SK-N-SH (cell line): ENCODE data around the gene SPACA7. TPM values are rescaled to one million over a fixed set of nuclear protein-coding genes. Genes with fewer than 3 reads are reported as not detected.

ENCODE experiments used
- CTCF ChIA-PET: fragments of 300-600, 350-600 bp; formaldehyde crosslinking; extraction: SDS; loops from one replicate; lab custom pipeline; 2021; lab: Yijun Ruan, JAX
- POLR2A ChIA-PET: fragments of 350-600 bp; sonication (Branson Sonifier 250); formaldehyde crosslinking; extraction: SDS; loops from one replicate; lab custom pipeline; 2020; ENCODE audit warnings: antibody characterized with exemption, inconsistent platforms; lab: Yijun Ruan, JAX
- DNase-seq: peaks from one replicate; pipeline ENCODE4 v3.0.0; 2012
- H2AFZ ChIP-seq: fragments of 200-600 bp; sonication (generic); 2 replicates; pipeline ENCODE4 v1.8.1; 2016; ENCODE audit warnings: antibody characterized with exemption, mild to moderate bottlenecking, low read depth
- H3F3A ChIP-seq: fragments of 200-600 bp; sonication (generic); replicated peaks from 2 replicates; pipeline ENCODE3; 2016; ENCODE audit warnings: antibody characterized with exemption, mild to moderate bottlenecking; ENCODE audit not compliant: insufficient read depth
- H3K27ac ChIP-seq, 2 experiments: fragments of 200-500 bp in 1 of 2; fragments of 200-600 bp in 1 of 2; sonication (Bioruptor generic) in 1 of 2; sonication (generic), shearing (Covaris generic) in 1 of 2; 2 replicates each; pipeline versions ENCODE4 v1.5.1 to v1.6.1; 2014 to 2016; ENCODE audit warnings: low read depth in 2 of 2, inconsistent platforms in 1 of 2, low read length in 1 of 2, mild to moderate bottlenecking in 1 of 2, mixed read lengths in 1 of 2
- H3K27me3 ChIP-seq: fragments of 200-600 bp; sonication (generic), shearing (Covaris generic); 2 replicates; pipeline ENCODE4 v1.6.1; 2016; ENCODE audit warnings: mixed run types; ENCODE audit not compliant: insufficient read depth
- H3K36me3 ChIP-seq, 2 experiments: fragments of 200-500 bp in 1 of 2; fragments of 200-600 bp in 1 of 2; sonication (Bioruptor generic) in 1 of 2; sonication (generic) in 1 of 2; replicated peaks in 1 of 2; 2 replicates each; pipeline versions ENCODE3 to v1.5.1; 2014 to 2016; ENCODE audit warnings: low read length in 1 of 2, mild to moderate bottlenecking in 1 of 2; ENCODE audit not compliant: insufficient read depth in 2 of 2, control insufficient read depth in 1 of 2
- H3K4me1 ChIP-seq, 2 experiments: fragments of 200-500 bp in 1 of 2; fragments of 200-600 bp in 1 of 2; sonication (Bioruptor generic) in 1 of 2; sonication (generic), shearing (Covaris generic) in 1 of 2; 2 replicates each; pipeline versions ENCODE4 v1.5.1 to v1.6.1; 2014 to 2016; ENCODE audit warnings: low read depth in 1 of 2, low read length in 1 of 2, mixed run types in 1 of 2; ENCODE audit not compliant: insufficient read depth in 2 of 2, control insufficient read depth in 1 of 2
- H3K4me2 ChIP-seq: fragments of 200-600 bp; sonication (generic), shearing (Covaris generic); 2 replicates; pipeline ENCODE4 v1.6.1; 2017; ENCODE audit warnings: mixed run types
- H3K4me3 ChIP-seq, 2 experiments: fragments of 200-500 bp in 1 of 2; fragments of 200-600 bp in 1 of 2; sonication (Bioruptor generic) in 1 of 2; sonication (generic), shearing (Covaris generic) in 1 of 2; 2 replicates each; pipeline versions ENCODE4 v1.5.1 to v1.8.1; 2014 to 2016; ENCODE audit warnings: low read depth in 2 of 2, inconsistent platforms in 1 of 2, low read length in 1 of 2, mild to moderate bottlenecking in 1 of 2, mixed read lengths in 1 of 2, moderate library complexity in 1 of 2
- H3K79me2 ChIP-seq: fragments of 200-600 bp; sonication (generic); 2 replicates; pipeline ENCODE4 v1.8.1; 2017; ENCODE audit warnings: mild to moderate bottlenecking; ENCODE audit not compliant: insufficient read depth
- H3K9ac ChIP-seq: fragments of 200-600 bp; sonication (generic); 2 replicates; pipeline ENCODE4 v1.6.1; 2017; ENCODE audit warnings: mixed run types
- H3K9me2 ChIP-seq: fragments of 200-600 bp; sonication (generic); 2 replicates; pipeline ENCODE4 v1.6.1; 2017; ENCODE audit warnings: mixed run types
- H3K9me3 ChIP-seq: fragments of 200-600 bp; sonication (generic); 2 replicates; pipeline ENCODE4 v1.6.1; 2017; ENCODE audit warnings: mixed run types, mild to moderate bottlenecking, moderate library complexity
- H4K20me1 ChIP-seq: fragments of 200-600 bp; sonication (generic); 2 replicates; pipeline ENCODE4 v1.6.1; 2017; ENCODE audit warnings: mild to moderate bottlenecking, mixed run types; ENCODE audit not compliant: insufficient read depth
- EZH2phosphoT487 ChIP-seq: fragments of 200-600 bp; sonication (generic); IDR thresholded peaks from 2 replicates; pipeline ENCODE4 v1.6.1; 2017; ENCODE audit warnings: low read depth, mixed run types, mild to moderate bottlenecking, antibody characterized with exemption, moderate library complexity, borderline replicate concordance
- FOSL2 ChIP-seq: IDR thresholded peaks from 2 replicates; pipeline ENCODE4 v1.4.0; 2012; ENCODE audit warnings: low read depth, mild to moderate bottlenecking, moderate library complexity, borderline replicate concordance
- FOXM1 ChIP-seq: IDR thresholded peaks from 2 replicates; pipeline ENCODE4 v1.4.0; 2012; ENCODE audit warnings: low read depth, mild to moderate bottlenecking
- GATA2 ChIP-seq: sonication (generic); formaldehyde crosslinking; IDR thresholded peaks from 2 replicates; pipeline ENCODE4 v1.5.0; 2020; ENCODE audit warnings: mild to moderate bottlenecking, missing genetic modification reagents
- NRF1 ChIP-seq: IDR thresholded peaks from 2 replicates; pipeline ENCODE4 v1.6.1; 2012; ENCODE audit warnings: low read depth, mild to moderate bottlenecking, low read length
- SIN3A ChIP-seq: IDR thresholded peaks from 2 replicates; pipeline ENCODE4 v1.6.1; 2012; ENCODE audit warnings: low read depth, mild to moderate bottlenecking, low read length, moderate library complexity, borderline replicate concordance
- SMC3 ChIP-seq: IDR thresholded peaks from 2 replicates; pipeline ENCODE4 v1.6.1; 2012; ENCODE audit warnings: low read depth, low read length, improper control_type of control experiment
- TAF1 ChIP-seq: IDR thresholded peaks from 2 replicates; pipeline ENCODE4 v1.6.1; 2012; ENCODE audit warnings: low read depth, mild to moderate bottlenecking, low read length, moderate library complexity, borderline replicate concordance
- TCF12 ChIP-seq: IDR thresholded peaks from 2 replicates; pipeline ENCODE4 v1.4.0; 2012
- TEAD4 ChIP-seq: IDR thresholded peaks from 2 replicates; pipeline ENCODE4 v1.4.0; 2012; ENCODE audit warnings: mild to moderate bottlenecking, borderline replicate concordance; ENCODE audit not compliant: insufficient read depth
- YY1 ChIP-seq: IDR thresholded peaks from 2 replicates; pipeline ENCODE4 v1.4.0; 2012; ENCODE audit warnings: low read depth, mild to moderate bottlenecking
- WGBS: methylation state at CpG from one replicate; pipeline ENCODE4 v1.1.6; 2017; ENCODE audit warnings: low lambda C conversion rate; 5-methylcytosine and 5-hydroxymethylcytosine counted together
- polyA plus RNA-seq, 3 experiments: library from polyadenylated mRNA; depleted of rRNA; stranded (reverse); fragments of >200 nt; gene quantifications; 2 replicates each; pipeline ENCODE4 v1.2.3, GENCODE V29; 2012
- TF ChIP-seq, protein P1 (sequence below): IDR thresholded peaks from 2 replicates; pipeline ENCODE4; 2012
- TF ChIP-seq, protein P2 (sequence below): IDR thresholded peaks from 2 replicates; pipeline ENCODE4 v1.4.0; 2012; ENCODE audit warnings: low read depth
- TF ChIP-seq, protein P3 (sequence below): fragments of 200-600 bp; sonication (generic); IDR thresholded peaks from 2 replicates; pipeline ENCODE4 v1.6.1; 2017; ENCODE audit warnings: antibody characterized with exemption, mild to moderate bottlenecking, moderate library complexity
- TF ChIP-seq, protein P4 (sequence below): IDR thresholded peaks from 2 replicates; pipeline ENCODE4 v1.4.0; 2012; ENCODE audit warnings: low read depth, borderline replicate concordance

SPACA7 gene
- polyA plus RNA-seq, 1 of the 3 experiments (the other 2 are of a cell fraction): not detected

DNA sequence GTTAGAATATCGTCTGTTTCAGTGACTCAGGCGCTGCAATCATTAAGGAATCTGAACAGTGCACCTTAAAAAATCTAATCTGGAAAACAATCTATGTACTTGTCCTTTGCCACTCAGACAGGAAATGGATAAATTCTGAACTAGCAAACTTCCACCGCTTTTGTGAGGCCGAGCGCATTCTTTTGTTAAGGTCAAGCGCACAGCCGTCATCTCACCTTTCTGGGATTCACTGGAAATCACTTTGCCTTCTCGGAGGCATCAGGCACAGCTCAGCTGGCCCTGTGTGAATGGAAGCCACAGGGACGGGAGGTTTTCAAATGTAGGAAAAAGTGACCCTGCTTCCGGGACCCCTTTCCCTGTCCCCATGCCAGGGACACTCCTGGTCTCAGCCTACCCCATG is 28.2 kb upstream of the SPACA7 start:
- Histone ChIP-seq H3K4me3 (no peak overlapping the region), H3K4me2 (no peak overlapping the region), H3F3A (no peaks in the 10 kb centered on the region), H3K27ac (no peak overlapping the region), H3K9ac (no peak overlapping the region), H4K20me1 (no peaks in the 10 kb centered on the region), H2AFZ (no peak overlapping the region), H3K36me3 (no peaks in the 10 kb centered on the region), H3K9me2 (no peaks in the 10 kb centered on the region), H3K9me3 (no peaks in the 10 kb centered on the region), H3K27me3 (peaks cover 48% of the 10 kb centered on the region), H3K79me2 (no peaks in the 10 kb centered on the region), H3K4me1 (no peaks in the 10 kb centered on the region; a peak in 1 of 4 replicates)
- POLR2A ChIA-PET: no interaction called here
- no peak for DNase-seq
- 30% methylated on average over 10 of the region's 10 CpGs for WGBS
- CTCF ChIA-PET: no interaction called here
- TF ChIP-seq EZH2phosphoT487 (no peak), YY1 (no peak), TEAD4 (no peak), FOXM1 (no peak), TAF1 (no peak), SIN3A (no peak), TCF12 (no peak), SMC3 (no peak), FOSL2 (no peak), GATA2 (no peak)
- TF ChIP-seq, protein P1, sequence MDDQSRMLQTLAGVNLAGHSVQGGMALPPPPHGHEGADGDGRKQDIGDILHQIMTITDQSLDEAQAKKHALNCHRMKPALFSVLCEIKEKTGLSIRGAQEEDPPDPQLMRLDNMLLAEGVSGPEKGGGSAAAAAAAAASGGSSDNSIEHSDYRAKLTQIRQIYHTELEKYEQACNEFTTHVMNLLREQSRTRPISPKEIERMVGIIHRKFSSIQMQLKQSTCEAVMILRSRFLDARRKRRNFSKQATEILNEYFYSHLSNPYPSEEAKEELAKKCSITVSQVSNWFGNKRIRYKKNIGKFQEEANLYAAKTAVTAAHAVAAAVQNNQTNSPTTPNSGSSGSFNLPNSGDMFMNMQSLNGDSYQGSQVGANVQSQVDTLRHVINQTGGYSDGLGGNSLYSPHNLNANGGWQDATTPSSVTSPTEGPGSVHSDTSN: no peak
- TF ChIP-seq, protein P2, sequence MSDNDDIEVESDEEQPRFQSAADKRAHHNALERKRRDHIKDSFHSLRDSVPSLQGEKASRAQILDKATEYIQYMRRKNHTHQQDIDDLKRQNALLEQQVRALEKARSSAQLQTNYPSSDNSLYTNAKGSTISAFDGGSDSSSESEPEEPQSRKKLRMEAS: no peak

DNA sequence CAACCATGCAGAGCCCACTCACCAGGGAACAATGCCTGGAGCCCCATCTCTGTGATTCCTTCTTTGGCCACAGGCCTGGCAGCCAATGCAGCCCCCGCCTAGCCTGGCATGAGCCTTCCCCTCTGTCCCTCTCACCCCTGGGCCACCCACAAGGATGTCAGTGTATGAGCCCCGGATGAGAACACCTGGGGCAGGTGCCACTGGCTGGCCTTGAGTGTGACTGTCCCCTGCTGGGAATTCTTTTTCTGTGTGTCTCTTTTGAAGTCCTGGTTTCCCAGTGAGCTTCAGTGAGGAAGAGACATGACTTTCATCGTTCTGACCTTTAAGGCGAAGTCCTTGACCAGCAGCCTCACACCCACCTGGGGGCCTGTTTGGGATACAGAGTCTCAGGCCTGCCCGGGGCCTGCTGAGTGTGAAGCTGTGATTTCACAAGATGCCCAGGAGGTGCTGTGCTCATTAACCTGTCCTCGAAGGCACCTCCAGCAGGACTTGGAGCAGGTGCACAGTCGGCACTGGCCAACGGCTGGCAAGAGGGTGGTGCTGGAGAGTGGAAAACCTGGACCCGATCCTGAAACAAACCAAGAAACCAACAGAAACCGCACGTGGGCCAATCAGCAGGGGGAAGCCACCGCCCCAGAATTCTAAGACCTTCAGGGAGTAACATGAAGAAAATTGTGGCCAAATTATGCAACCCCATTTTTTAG is 27.4 kb upstream of the SPACA7 start:
- Histone ChIP-seq H2AFZ (no peak overlapping the region), H3K36me3 (no peaks in the 10 kb centered on the region), H3K9me2 (no peaks in the 10 kb centered on the region), H3K9me3 (no peaks in the 10 kb centered on the region), H3F3A (no peaks in the 10 kb centered on the region), H4K20me1 (no peaks in the 10 kb centered on the region), H3K4me2 (no peak overlapping the region), H3K4me1 (no peaks in the 10 kb centered on the region; a peak in 1 of 4 replicates), H3K27me3 (peaks cover 40% of the 10 kb centered on the region), H3K4me3 (no peak overlapping the region), H3K79me2 (no peaks in the 10 kb centered on the region), H3K9ac (no peak overlapping the region), H3K27ac (no peak overlapping the region)
- 7% methylated on average over 9 of the region's 12 CpGs for WGBS
- TF ChIP-seq, protein P3, sequence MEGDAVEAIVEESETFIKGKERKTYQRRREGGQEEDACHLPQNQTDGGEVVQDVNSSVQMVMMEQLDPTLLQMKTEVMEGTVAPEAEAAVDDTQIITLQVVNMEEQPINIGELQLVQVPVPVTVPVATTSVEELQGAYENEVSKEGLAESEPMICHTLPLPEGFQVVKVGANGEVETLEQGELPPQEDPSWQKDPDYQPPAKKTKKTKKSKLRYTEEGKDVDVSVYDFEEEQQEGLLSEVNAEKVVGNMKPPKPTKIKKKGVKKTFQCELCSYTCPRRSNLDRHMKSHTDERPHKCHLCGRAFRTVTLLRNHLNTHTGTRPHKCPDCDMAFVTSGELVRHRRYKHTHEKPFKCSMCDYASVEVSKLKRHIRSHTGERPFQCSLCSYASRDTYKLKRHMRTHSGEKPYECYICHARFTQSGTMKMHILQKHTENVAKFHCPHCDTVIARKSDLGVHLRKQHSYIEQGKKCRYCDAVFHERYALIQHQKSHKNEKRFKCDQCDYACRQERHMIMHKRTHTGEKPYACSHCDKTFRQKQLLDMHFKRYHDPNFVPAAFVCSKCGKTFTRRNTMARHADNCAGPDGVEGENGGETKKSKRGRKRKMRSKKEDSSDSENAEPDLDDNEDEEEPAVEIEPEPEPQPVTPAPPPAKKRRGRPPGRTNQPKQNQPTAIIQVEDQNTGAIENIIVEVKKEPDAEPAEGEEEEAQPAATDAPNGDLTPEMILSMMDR: no peak
- TF ChIP-seq, protein P4, sequence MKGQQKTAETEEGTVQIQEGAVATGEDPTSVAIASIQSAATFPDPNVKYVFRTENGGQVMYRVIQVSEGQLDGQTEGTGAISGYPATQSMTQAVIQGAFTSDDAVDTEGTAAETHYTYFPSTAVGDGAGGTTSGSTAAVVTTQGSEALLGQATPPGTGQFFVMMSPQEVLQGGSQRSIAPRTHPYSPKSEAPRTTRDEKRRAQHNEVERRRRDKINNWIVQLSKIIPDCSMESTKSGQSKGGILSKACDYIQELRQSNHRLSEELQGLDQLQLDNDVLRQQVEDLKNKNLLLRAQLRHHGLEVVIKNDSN: no peak
- TF ChIP-seq TAF1: no peak
- TF ChIP-seq, protein P1: no peak
- no peak for TF ChIP-seq SIN3A
- TF ChIP-seq NRF1: no peak
- DNase-seq: no peak
- POLR2A ChIA-PET: no interaction called here
- CTCF ChIA-PET: no interaction called here
